NB4 (cell line): ENCODE data around the gene CILP2.

Source experiments
- DNase-seq: peaks from one replicate; pipeline ENCODE4 v3.0.0; 2010; ENCODE audit warnings: low read depth
- H3K4me3 ChIP-seq: one replicate; pipeline ENCODE4 v1.5.1; 2011; ENCODE audit warnings: mild to moderate bottlenecking, low read depth, low read length, moderate library complexity
- MYC ChIP-seq: IDR thresholded peaks from 2 replicates; pipeline ENCODE4 v1.6.1; 2011; ENCODE audit warnings: low read depth, low read length
- POLR2A ChIP-seq: IDR thresholded peaks from 2 replicates; pipeline ENCODE4 v1.6.1; 2011; ENCODE audit warnings: mild to moderate bottlenecking; ENCODE audit not compliant: insufficient read length; ENCODE audit errors: extremely low read depth
- TF ChIP-seq, protein P1 (sequence below): IDR thresholded peaks from one replicate; pipeline ENCODE4 v1.5.1; 2012; ENCODE audit warnings: low read depth, low read length
- TF ChIP-seq, protein P2 (sequence below): IDR thresholded peaks from 2 replicates; pipeline ENCODE4 v1.6.1; 2011; ENCODE audit warnings: low read depth, low read length

CILP2 gene

DNA sequence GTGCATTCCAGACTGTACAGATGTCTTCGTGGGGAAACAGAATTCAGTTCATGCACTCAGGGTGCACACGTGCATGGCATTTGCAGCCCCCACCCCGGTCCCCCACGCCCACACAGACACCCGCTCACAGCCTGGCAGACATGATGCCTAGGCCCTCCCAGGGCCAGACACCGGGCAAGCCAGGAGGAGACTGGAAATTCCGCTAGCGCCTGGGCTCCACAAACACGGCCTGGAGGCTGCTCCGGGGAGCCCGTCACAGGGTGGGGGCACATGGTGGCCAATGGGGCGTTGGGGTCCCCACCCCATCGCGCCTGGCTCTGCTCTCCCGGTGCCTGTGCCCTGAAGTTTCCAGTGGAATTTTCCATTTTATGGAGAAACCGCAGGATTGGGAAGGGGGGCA is 3.6 kb downstream of the CILP2 start:
- no peak overlapping the region for H3K4me3 ChIP-seq
- TF ChIP-seq, protein P1, sequence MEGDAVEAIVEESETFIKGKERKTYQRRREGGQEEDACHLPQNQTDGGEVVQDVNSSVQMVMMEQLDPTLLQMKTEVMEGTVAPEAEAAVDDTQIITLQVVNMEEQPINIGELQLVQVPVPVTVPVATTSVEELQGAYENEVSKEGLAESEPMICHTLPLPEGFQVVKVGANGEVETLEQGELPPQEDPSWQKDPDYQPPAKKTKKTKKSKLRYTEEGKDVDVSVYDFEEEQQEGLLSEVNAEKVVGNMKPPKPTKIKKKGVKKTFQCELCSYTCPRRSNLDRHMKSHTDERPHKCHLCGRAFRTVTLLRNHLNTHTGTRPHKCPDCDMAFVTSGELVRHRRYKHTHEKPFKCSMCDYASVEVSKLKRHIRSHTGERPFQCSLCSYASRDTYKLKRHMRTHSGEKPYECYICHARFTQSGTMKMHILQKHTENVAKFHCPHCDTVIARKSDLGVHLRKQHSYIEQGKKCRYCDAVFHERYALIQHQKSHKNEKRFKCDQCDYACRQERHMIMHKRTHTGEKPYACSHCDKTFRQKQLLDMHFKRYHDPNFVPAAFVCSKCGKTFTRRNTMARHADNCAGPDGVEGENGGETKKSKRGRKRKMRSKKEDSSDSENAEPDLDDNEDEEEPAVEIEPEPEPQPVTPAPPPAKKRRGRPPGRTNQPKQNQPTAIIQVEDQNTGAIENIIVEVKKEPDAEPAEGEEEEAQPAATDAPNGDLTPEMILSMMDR, result no peak
- TF ChIP-seq POLR2A, result no peak
- no peak for TF ChIP-seq MYC
- TF ChIP-seq, protein P2, sequence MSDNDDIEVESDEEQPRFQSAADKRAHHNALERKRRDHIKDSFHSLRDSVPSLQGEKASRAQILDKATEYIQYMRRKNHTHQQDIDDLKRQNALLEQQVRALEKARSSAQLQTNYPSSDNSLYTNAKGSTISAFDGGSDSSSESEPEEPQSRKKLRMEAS, result no peak
- no peak for DNase-seq

DNA sequence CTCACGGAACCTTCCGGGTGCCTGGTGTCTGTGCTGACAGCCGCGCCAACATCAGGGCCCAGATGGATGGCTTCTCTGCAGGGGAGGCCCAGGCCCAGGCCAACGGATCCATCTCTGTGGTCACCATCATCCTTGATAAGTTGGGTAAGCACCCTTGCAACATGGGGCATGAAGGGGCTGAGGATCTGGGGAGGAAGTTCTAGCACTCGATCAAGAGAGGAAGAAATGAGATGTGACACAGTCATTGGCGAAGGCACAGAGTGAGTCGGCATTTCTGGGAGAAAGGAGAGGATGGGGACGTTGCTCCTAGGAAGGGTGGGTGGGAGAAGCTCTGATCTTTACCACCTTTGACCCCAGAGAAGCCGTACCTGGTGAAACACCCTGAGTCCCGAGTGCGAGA is 4.4 kb downstream of the CILP2 start:
- TF ChIP-seq, protein P2, result no peak
- TF ChIP-seq, protein P1, result no peak
- TF ChIP-seq POLR2A (no peak), MYC (no peak)
- DNase-seq, result peak; percentile 95
- H3K4me3 ChIP-seq, result peak overlapping the region; percentile 48

DNA sequence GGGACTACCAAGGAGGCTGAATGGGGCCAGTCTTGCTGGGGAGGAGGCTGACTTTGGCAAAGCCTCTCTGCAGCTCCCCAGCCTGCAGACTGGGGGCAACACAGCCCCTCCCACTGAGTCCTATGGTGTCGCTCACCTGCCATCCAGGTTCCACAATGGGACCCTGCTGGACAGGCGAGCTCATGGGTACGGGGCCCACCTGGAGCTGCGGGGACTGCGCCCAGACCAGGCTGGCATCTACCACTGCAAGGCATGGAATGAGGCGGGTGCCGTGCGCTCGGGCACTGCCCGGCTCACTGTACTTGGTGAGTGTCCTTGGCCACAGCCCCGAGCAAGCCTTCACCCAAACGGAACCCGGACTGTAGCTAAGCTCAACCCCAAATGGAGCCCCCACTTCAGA is 5.0 kb downstream of the CILP2 start:
- no peak for TF ChIP-seq MYC
- TF ChIP-seq POLR2A, result no peak
- TF ChIP-seq, protein P1, result no peak
- TF ChIP-seq, protein P2, result no peak
- peak overlapping the region; percentile 48 for H3K4me3 ChIP-seq
- DNase-seq, result no peak

DNA sequence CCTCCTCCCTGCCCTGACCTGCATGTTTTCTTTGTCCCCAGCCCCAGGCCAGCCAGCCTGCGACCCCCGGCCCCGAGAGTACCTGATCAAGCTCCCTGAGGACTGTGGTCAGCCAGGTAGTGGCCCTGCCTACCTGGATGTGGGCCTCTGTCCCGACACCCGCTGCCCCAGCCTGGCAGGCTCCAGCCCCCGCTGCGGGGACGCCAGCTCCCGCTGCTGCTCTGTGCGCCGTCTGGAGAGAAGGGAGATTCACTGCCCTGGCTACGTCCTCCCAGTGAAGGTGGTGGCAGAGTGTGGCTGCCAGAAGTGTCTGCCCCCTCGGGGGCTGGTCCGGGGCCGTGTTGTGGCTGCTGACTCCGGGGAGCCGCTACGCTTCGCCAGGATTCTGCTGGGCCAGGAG is 5.6 kb downstream of the CILP2 start:
- no peak for DNase-seq
- TF ChIP-seq, protein P2, result no peak
- TF ChIP-seq POLR2A (no peak), MYC (no peak)
- TF ChIP-seq, protein P1, result no peak
- peak overlapping the region; percentile 48 for H3K4me3 ChIP-seq

DNA sequence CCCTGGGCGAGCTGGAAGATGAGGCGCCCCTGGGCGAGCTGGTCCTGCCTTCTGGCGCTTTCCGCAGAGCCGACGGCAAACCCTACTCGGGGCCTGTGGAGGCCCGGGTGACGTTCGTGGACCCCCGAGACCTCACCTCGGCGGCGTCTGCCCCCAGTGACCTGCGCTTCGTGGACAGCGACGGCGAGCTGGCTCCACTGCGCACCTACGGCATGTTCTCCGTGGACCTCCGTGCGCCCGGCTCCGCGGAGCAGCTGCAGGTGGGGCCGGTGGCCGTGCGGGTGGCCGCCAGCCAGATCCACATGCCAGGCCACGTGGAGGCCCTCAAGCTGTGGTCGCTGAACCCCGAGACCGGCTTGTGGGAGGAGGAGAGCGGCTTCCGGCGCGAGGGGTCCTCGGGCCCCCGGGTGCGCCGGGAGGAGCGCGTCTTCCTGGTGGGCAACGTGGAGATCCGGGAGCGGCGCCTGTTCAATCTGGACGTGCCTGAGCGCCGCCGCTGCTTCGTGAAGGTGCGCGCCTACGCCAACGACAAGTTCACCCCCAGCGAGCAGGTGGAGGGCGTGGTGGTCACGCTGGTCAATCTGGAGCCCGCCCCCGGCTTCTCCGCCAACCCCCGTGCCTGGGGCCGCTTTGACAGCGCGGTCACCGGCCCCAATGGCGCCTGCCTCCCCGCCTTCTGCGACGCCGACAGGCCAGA is 6.3 kb downstream of the CILP2 start:
- DNase-seq, result no peak
- H3K4me3 ChIP-seq, result no peak overlapping the region

More for the DNA sequence above, 6.3 kb downstream of the CILP2 start:
- TF ChIP-seq, protein P1, result no peak
- TF ChIP-seq MYC (no peak), POLR2A (no peak)
- TF ChIP-seq, protein P2, result no peak
